Peyer's patch (tissue), 4 donors: ENCODE results near the gene KSR2. TPM values are rescaled to one million over a fixed set of nuclear protein-coding genes. Genes with fewer than 3 reads are reported as not detected.

Source experiments
- DNase-seq, 3 donors: peaks; one replicate each; pipeline ENCODE4 v3.0.0-alpha.2; 2017 to 2019
- H3K27ac ChIP-seq, 4 donors: fragments of 200-600 bp; sonication (generic); one replicate each; pipeline ENCODE4 v1.5.1; 2016 to 2019
- H3K27me3 ChIP-seq, 2 donors: fragments of 200-600 bp; sonication (generic); one replicate each; pipeline ENCODE4 v1.5.1; 2019
- H3K36me3 ChIP-seq, 3 donors: fragments of 200-600 bp; sonication (generic); one replicate each; pipeline ENCODE4 v1.5.1; 2016 to 2019
- H3K4me1 ChIP-seq, 4 donors: fragments of 200-600 bp; sonication (generic); one replicate each; pipeline ENCODE4 v1.5.1; 2016 to 2019
- H3K4me3 ChIP-seq, 4 donors: fragments of 200-600 bp; sonication (generic); 1 replicate in 3 of 4; 2 replicates in 1 of 4; pipeline ENCODE4 v1.5.1; 2016 to 2019; ENCODE audit warnings: mild to moderate bottlenecking in 1 of 4
- H3K9me3 ChIP-seq, 4 donors: fragments of 200-600 bp; sonication (generic); one replicate each; pipeline ENCODE4 v1.5.1; 2016 to 2019; ENCODE audit warnings: mild to moderate bottlenecking in 1 of 4
- POLR2A ChIP-seq, 2 donors: fragments of 450-650 bp; IDR thresholded peaks; one replicate each; pipeline ENCODE4 v1.5.1; 2017; ENCODE audit warnings: antibody characterized with exemption in 2 of 2, mild to moderate bottlenecking in 2 of 2, moderate library complexity in 2 of 2
- total RNA-seq, 4 donors: library from RNA; depleted of rRNA; stranded (reverse); fragments of >200 nt; gene quantifications; one replicate each; pipeline ENCODE4 v1.1.0, GENCODE V29; 2016
- TF ChIP-seq, protein P1 (sequence below), 6 experiments: fragments of 450-650 bp in 4 of 6; fragments of 200-600 bp in 2 of 6; sonication (generic) in 1 of 6; IDR thresholded peaks; one replicate each; pipeline ENCODE4 v1.5.1; 2017 to 2019; ENCODE audit warnings: antibody characterized with exemption in 6 of 6, mild to moderate bottlenecking in 3 of 6, moderate library complexity in 1 of 6

KSR2 gene
- total RNA-seq, 4 donors from 2014 or later: 0.27 to 0.53 (median 0.28) TPM; not detected in 1

DNA sequence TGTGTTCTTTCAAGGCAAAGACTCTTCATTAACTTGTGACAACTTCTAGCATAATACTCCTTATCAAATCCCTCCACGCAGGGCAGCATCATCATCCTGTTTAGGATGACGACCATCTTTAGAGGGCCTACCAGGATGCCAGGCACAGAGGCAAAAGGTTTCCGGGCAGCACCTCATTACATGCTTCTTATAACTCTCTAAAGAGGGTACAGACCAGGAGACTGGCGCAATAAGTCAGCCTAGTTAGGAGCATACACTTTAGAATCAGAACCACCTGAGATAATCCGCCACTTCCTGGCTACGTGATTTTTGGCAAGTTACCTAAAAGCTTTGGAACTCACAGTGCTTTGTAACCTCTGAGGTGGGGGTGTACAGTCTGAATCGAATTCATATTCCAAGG, 471.4 kb downstream of the KSR2 start:
- no peaks in the 10 kb centered on the region for H3K27me3 ChIP-seq
- no peaks in the 10 kb centered on the region for H3K9me3 ChIP-seq
- H3K36me3 ChIP-seq: no peaks in the 10 kb centered on the region
- DNase-seq: no peak
- H3K4me1 ChIP-seq: no peaks in the 10 kb centered on the region
- H3K4me3 ChIP-seq: no peak overlapping the region
- TF ChIP-seq, protein P1, sequence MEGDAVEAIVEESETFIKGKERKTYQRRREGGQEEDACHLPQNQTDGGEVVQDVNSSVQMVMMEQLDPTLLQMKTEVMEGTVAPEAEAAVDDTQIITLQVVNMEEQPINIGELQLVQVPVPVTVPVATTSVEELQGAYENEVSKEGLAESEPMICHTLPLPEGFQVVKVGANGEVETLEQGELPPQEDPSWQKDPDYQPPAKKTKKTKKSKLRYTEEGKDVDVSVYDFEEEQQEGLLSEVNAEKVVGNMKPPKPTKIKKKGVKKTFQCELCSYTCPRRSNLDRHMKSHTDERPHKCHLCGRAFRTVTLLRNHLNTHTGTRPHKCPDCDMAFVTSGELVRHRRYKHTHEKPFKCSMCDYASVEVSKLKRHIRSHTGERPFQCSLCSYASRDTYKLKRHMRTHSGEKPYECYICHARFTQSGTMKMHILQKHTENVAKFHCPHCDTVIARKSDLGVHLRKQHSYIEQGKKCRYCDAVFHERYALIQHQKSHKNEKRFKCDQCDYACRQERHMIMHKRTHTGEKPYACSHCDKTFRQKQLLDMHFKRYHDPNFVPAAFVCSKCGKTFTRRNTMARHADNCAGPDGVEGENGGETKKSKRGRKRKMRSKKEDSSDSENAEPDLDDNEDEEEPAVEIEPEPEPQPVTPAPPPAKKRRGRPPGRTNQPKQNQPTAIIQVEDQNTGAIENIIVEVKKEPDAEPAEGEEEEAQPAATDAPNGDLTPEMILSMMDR (IDR thresholded peaks at IDR 0.05): no peak
- no peak for TF ChIP-seq POLR2A (IDR thresholded peaks at IDR 0.05)
- no peak overlapping the region for H3K27ac ChIP-seq

DNA sequence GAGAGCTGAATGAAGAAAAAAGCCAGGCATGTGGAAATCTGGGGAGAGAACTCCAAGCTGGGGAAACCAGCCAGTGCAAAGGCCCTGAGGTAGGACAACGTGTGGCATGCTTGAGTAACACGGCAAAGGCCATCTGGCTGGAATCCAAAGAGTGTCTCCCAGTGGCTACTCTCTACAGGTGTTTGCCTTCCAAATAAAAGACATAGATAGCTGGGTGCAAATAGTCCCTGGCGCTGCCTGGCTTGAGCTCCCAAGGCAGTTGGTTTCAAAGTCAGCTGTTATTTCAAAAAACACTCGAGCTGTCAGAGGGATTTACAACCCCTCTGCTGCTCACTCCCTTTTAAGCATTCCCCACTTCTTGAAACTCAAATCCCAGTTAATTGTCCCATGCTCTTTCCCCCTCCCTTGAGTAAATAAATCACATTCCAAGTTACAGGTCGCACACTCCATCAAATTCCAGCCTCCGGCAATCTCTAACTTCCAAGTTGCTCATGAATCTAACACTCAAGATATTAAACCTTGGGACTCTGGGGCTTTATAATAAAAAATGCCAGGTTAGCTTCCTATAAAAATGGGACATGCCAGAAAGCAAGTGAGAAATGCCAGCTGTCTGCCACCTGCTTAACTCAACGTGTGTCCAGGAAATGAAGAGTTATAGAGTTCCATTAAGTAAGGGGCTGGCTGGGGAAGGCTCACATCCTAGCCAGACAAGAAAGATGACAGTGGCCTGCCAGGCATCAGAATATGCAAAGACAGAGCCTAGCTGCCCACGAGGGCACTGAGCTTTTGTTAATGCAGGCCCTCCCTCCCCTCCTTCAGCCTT, 473.7 kb downstream of the KSR2 start:
- Histone ChIP-seq H3K4me1 (no peaks in the 10 kb centered on the region), H3K27me3 (no peaks in the 10 kb centered on the region), H3K27ac (no peak overlapping the region), H3K4me3 (no peak overlapping the region), H3K36me3 (no peaks in the 10 kb centered on the region), H3K9me3 (no peaks in the 10 kb centered on the region)
- no peak for DNase-seq
- TF ChIP-seq, protein P1 (IDR thresholded peaks at IDR 0.05): no peak
- TF ChIP-seq POLR2A (IDR thresholded peaks at IDR 0.05): no peak

DNA sequence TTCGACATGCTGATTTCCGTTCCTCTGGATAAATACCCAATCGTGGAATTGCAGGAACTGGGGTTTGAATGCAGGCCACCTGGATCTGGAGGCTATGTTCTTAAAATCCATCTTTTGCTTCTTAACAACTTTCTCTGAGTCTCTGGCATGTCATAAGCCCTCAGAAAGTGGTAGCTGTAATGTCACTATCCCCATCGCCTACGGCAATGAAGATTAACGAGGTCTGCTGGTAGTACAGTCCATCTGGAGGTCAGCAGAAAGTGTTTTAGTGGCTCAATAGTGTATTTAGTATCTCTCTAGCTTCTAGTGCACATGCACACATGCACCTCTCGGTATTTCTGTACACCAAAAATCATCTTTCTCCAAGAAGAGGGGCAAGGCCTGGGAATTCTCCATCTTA, 477.1 kb downstream of the KSR2 start:
- Histone ChIP-seq H3K36me3 (no peaks in the 10 kb centered on the region), H3K27ac (no peak overlapping the region), H3K4me3 (no peak overlapping the region), H3K4me1 (no peaks in the 10 kb centered on the region), H3K9me3 (no peaks in the 10 kb centered on the region), H3K27me3 (no peaks in the 10 kb centered on the region)
- TF ChIP-seq, protein P1 (IDR thresholded peaks at IDR 0.05): no peak
- no peak for TF ChIP-seq POLR2A (IDR thresholded peaks at IDR 0.05)
- no peak for DNase-seq

DNA sequence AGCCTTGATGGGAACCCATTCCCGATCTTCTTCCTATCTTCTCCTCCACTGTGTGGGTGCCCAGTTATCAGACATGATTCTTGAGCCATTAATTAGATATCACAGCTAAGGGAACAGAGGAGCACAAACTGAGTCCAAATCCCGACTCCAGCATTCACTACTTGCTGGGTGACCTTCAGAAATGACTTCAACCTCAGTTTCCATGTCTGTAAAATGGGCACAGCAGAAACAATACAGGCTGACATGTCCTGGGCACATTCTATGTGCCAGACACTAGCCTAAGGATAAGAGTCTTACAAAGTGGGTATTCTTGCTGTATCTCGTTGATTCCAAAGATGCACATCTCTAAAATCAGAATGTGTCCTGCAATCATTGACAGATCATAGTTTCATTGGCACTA, 478.7 kb downstream of the KSR2 start:
- TF ChIP-seq, protein P1 (IDR thresholded peaks at IDR 0.05): no peak
- no peak for TF ChIP-seq POLR2A (IDR thresholded peaks at IDR 0.05)
- no peak overlapping the region for H3K4me3 ChIP-seq
- DNase-seq: no peak
- H3K27ac ChIP-seq: no peak overlapping the region
- H3K27me3 ChIP-seq: no peaks in the 10 kb centered on the region
- no peaks in the 10 kb centered on the region for H3K36me3 ChIP-seq
- no peaks in the 10 kb centered on the region for H3K4me1 ChIP-seq
- no peaks in the 10 kb centered on the region for H3K9me3 ChIP-seq

DNA sequence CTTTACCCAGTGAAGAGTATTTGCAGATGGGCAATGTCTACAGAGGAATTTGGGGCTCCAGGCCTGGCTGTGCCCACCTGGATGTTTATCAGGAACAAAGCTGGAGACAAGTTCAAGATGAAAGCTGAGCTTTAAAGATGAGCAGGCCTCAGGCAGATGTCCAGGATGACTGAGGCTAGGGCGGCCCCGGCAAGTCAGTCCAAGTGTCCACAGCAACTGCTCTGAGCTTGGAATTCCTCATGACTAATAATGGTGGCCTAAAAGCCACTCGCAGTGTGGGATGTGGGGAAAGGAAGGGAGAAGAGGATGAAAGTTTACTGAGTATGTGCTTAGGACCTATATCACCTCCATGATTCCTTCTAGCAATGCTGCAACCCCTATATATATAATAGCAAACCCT, 479.1 kb downstream of the KSR2 start:
- H3K4me3 ChIP-seq: no peak overlapping the region
- H3K9me3 ChIP-seq: no peaks in the 10 kb centered on the region
- no peak overlapping the region for H3K27ac ChIP-seq
- no peak for DNase-seq
- no peaks in the 10 kb centered on the region for H3K4me1 ChIP-seq
- TF ChIP-seq POLR2A (IDR thresholded peaks at IDR 0.05): no peak
- TF ChIP-seq, protein P1 (IDR thresholded peaks at IDR 0.05): no peak
- H3K36me3 ChIP-seq: no peaks in the 10 kb centered on the region
- no peaks in the 10 kb centered on the region for H3K27me3 ChIP-seq
